GM19238 (cell line): Measurements from ENCODE around the gene WDFY1.

ENCODE experiments used
- DNase-seq: peaks from one replicate; pipeline ENCODE4 v3.0.0; 2011; ENCODE audit warnings: low spot score; ENCODE audit not compliant: insufficient read length

The WDFY1 gene

GRCh38 chr2:223930103-223930976 is 14.8 kb downstream of the WDFY1 start:
- no peak for DNase-seq

- DNase-seq: no peak
Measured at GRCh38 chr2:223929571-223930102, 15.5 kb downstream of the WDFY1 start.

DNA sequence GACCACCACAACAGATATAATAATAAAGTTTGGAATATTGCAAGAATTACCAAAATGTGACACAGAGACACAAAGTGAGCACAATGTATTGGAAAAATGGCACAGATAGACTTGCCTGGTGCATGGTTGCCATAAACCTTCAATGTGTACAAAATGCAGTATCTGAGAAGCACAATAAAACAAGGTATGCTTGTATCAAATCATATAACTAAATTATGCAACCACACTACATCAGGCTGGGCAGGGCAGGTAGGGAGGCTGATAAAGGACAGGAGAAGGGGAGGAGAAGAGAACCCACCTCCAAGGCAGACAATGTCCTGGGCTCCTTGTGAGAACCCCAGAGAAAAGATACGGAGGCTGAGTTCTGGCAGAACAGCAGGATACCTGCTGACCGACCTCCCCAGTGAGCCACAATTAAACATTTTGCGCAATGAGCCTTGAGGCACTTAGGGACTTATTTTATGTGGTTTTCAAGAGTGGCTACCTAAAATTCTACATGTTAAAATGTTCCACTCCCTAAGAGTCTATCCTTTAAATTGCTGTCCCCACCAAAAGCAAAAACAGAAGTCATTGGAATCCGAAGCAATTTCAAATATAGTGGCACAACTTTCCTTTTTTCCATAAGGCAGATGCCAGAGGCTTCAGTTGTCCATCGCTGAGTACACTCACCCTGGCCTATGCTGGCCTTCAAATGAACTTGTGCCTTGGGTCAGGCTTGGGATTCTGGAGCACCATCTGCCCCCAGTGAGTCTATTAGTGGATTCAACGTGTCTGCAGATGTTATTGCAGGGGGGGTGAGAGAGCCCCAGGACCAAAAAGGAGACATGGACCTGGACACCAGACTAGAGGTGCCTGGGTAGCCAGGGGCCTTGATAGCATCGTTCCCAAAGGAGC is 16.8 kb downstream of the WDFY1 start:
- no peak for DNase-seq

- DNase-seq: no peak
Measured at GRCh38 chr2:223925106-223925505, 20.0 kb downstream of the WDFY1 start.

DNA sequence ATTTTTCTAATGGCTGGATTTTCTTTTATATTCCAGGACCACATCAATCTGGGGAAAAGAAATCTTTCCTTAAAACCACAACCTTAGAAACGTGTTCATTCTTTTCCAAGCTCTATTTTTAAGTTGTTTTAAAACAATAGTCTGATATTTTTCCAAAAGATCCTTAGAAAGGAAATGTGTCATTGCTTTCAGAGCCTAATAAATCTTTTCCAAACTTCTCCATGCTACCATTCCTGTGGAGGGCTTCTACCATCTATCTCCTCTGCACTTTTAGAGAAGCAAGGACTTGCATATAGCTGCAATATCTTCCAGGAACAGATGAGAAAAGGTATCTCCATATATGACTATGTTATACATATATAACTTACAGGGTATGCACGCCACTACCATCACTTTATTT is 21.2 kb downstream of the WDFY1 start:
- no peak for DNase-seq

GRCh38 chr2:223922308-223922707 is 22.8 kb downstream of the WDFY1 start:
- no peak for DNase-seq

DNA sequence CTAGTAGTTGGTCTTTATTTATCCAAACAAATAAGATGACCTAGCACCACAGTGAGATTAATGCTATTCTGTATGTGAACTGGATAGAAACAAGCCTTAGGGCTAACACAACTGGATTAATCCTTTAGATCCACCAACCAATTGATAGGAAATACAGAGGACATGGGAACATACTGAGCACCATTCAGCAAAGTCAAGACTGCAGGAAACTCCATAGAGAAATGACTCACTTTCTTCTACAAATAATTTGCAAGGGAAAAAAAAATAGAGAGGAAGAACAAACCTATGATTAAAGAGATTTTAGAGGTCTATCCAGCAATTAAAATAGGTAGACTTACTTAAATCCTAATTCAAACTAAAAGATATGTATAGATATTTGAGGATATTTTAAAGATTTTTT is 23.9 kb downstream of the WDFY1 start:
- no peak for DNase-seq

DNA sequence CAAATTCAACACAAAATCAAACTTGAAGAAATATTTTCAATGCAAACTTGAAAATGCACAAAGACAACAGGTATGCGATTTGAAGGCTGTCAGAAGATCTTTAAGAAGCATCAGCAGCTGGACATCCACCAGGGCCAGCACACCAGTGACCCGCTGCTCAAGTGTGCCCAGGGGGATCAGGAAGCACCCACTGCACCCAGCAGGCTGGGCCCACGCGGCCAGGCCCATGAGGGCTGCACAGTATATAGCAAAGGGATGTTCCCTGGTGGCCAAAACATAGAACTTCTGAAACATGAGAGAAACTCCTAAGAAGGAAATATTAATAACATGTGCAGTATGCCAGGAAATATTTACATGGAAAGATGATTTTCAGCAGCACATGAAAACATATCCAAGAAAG is 25.0 kb downstream of the WDFY1 start:
- DNase-seq: no peak

DNA sequence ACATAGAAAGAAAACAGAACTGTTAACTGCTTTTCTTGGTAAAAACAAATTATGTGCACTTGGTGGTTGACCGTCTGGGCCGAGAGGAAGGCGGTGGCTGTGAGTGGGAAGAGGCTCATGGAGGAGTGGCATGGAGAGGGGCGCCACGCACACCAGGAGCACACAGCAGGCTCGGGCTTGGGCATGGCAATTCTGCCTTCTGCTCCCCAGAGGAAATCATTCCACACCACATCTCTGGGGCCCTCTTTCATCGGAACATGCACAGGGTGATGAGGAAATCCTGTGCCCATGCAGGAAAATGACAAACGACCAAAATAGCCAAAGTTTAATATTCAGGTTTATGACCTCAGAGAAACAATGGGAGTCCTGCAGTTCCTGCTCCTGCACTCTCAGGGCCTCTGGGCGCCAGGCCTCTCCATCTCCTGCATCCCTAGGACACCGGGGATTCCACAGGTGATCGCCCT is 26.4 kb downstream of the WDFY1 start:
- DNase-seq: no peak

GRCh38 chr2:223916181-223916920 is 28.8 kb downstream of the WDFY1 start:
- no peak for DNase-seq

GRCh38 chr2:223915071-223915470 is 30.1 kb downstream of the WDFY1 start:
- DNase-seq: no peak

DNA sequence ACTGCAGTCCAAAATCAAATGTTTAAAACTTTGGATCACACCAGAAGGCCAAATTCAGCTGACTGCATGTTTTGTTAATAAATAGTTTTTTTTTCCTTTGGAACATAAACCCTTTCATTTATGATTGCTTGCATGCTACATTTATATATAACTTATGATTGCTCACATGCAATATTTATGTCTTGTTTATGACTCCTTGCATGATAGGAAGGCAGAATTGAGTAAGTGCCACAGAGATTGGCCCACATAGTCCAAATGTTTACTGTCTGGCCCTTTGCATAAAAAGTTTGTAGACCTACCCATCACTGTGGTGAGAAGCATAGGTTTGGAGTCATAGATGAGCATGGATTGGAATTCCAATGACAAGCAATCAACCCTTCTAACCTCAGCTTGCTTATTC is 30.8 kb downstream of the WDFY1 start:
- DNase-seq: no peak

DNA sequence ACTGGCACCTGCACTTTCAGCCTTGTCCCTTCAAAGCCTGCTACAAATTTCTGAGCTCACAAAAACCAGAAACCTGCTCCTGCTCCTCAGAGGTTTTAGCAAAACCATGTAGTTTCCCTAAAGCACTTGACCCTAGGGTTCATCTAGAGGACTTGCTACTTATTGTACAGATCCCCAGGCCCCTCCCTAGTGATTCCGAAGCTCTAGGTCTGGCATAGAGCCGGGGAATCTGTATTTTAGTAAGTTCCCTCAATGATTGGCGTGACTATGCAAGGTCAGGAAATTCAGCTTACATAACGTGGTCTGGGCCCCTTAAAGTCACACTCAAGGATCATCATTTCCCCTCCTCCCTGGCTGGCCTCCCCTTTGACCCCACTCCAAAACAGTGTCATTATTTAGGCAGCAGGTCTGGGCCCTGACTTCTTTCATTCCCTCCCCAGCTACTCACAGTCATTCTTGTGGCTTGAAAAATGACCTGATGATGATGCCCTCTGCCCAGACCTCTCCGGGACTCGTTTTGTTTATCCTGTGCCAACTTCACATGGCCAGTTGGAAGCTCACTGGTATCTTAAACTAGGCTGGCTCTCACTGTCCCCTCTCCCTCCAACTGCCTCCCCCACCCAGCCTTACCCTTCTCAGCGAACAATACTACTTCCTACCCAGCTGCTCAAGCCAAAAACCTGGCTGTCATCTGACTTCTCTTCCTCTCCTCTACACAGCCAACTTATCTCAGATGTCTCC is 36.0 kb downstream of the WDFY1 start:
- no peak for DNase-seq

DNA sequence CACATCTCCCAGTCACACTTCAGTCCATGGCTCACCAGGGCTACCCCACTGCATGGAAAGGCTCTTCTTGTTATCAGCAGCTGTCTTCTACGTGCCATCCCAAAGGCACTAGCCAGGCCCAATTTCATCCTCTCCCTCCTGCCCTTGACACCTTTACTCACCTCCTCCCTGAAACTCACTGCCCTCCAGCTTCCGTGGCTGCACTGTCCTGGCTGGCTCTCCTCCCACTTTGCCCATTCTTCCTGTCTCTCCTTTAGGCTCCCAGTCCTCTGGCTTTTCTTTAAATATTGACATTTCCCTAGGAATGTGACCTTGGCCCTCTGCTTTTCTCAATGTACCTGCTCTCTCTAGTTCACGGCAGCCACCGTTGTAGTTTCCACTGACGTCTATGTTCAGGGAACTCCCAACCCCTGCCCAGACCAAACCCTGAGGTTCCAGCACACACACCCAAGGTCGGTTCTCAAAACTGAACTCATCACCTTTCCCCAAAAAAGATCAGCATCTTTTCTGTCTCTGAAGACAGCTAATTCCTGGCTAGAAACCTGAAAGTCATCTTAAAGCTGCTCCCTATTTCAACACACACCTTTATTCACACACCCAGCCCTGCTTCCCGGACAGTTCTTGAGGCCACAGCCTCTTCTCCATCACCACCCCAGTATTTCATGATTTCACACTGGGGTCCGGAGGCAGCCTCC is 36.7 kb downstream of the WDFY1 start:
- no peak for DNase-seq

GRCh38 chr2:223905996-223906395 is 39.1 kb downstream of the WDFY1 start:
- no peak for DNase-seq

- DNase-seq: no peak
Measured at GRCh38 chr2:223901854-223902253, 43.3 kb downstream of the WDFY1 start.

GRCh38 chr2:223901311-223901710 is 43.8 kb downstream of the WDFY1 start:
- no peak for DNase-seq

DNA sequence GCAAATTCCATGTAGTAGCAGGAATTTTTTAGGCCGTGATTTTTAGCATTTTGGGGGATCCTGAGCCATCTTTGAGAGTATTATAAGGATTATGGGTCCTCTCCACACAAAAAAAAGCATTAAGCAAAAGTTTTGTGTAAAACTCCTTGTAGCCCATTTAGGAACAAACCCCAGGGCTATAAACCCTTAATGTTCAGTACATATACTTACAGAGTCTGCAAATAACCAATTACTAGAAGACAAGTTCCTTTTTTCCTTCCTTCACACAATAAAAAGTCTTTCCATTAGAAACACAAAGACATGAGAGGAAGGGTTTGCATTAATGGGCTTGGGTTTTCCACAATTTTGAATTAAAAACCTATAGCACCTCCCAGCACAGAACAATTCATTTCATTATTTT is 44.6 kb downstream of the WDFY1 start:
- no peak for DNase-seq

- no peak for DNase-seq
Measured at GRCh38 chr2:223900066-223900465, 45.1 kb downstream of the WDFY1 start.
